Measurements from ENCODE around the gene SOD3. TPM values are rescaled to one million over a fixed set of nuclear protein-coding genes. Genes with fewer than 3 reads are reported as not detected.

Gene SOD3
- total RNA-seq, 4 donors from 2014 or later: 3.7 to 24.3 (median 18.7) TPM

DNA sequence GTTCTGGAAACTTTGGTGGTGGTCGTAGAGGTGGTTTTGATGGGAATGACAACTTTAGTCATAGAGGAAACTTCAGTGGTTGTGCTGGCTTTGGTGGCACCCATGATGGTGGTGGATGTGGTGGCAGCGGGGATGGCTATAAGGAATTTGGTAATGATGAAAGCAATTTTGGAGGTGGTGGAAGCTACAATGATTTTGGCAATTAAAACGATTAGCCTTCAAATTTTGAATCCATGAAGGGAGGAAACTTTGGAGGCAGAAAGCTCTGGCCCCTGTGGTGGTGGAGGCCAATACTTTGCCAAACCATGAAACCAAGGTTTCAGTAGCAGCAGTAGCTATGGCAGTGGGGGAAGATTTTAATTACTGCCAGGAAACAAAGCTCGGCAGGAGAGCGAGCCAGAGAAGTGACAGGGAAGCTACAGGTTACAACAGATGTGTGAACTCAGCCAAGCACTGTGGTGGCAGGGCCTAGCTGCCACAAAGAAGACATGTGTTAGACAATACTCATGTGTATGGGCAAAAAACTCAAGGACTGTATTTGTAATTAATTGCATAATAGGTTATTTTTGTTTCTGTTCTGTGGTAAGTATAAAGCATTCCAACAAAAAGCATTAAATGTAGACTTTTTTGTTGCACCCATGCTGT lies 23.2 kb upstream of the SOD3 start:
- Histone ChIP-seq H3K4me3 (no peak overlapping the region), H3K36me3 (no peaks in the 10 kb centered on the region), H3K27ac (no peak overlapping the region), H3K9me3 (no peaks in the 10 kb centered on the region), H3K4me1 (no peaks in the 10 kb centered on the region), H3K27me3 (no peaks in the 10 kb centered on the region)
- TF ChIP-seq, protein P1, sequence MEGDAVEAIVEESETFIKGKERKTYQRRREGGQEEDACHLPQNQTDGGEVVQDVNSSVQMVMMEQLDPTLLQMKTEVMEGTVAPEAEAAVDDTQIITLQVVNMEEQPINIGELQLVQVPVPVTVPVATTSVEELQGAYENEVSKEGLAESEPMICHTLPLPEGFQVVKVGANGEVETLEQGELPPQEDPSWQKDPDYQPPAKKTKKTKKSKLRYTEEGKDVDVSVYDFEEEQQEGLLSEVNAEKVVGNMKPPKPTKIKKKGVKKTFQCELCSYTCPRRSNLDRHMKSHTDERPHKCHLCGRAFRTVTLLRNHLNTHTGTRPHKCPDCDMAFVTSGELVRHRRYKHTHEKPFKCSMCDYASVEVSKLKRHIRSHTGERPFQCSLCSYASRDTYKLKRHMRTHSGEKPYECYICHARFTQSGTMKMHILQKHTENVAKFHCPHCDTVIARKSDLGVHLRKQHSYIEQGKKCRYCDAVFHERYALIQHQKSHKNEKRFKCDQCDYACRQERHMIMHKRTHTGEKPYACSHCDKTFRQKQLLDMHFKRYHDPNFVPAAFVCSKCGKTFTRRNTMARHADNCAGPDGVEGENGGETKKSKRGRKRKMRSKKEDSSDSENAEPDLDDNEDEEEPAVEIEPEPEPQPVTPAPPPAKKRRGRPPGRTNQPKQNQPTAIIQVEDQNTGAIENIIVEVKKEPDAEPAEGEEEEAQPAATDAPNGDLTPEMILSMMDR (IDR thresholded peaks at IDR 0.05): no peak
- no peak for TF ChIP-seq POLR2A (IDR thresholded peaks at IDR 0.05)
- DNase-seq: no peak

DNA sequence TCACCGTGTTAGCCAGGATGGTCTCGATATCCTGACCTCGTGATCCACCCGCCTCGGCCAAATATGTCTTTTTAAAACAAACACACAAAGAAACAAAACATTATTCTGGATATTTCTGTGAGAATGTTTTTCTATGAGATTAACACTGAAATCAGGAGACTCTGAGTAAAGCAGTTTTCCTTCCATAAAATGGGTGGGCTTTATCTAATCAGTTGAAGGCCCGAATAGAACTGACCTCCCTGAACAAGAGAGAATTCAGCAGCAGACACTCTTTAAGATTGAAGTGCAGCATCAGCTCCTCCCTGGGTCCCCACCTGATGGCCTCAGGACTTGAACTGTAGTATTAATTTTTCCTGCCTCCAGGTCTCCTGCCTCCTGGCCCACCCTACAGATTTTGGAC lies 22.4 kb upstream of the SOD3 start:
- Histone ChIP-seq H3K9me3 (no peaks in the 10 kb centered on the region), H3K27me3 (no peaks in the 10 kb centered on the region), H3K36me3 (no peaks in the 10 kb centered on the region), H3K4me1 (no peaks in the 10 kb centered on the region), H3K27ac (no peak overlapping the region), H3K4me3 (no peak overlapping the region)
- TF ChIP-seq POLR2A (IDR thresholded peaks at IDR 0.05): no peak
- TF ChIP-seq, protein P1 (IDR thresholded peaks at IDR 0.05): no peak
- DNase-seq: no peak

DNA sequence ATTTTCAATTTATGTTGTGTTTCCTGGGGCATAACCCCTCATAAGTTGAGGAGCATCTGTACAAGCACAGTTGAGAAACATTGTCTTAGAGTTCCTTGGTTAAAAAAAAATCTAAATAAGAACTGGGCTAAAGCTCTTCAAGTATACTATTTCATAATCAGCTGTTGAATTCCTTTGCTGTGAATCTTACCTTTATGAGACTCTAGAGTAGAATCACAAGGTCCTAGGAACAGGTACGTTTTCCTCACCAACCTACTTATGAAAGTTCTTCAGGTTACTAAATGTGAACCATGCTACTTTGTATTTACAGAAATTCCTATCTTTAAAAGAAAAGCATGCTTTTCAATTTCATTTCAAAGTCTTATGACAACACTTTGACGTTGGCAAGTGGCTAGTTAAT lies 20.9 kb upstream of the SOD3 start:
- no peak overlapping the region for H3K27ac ChIP-seq
- no peaks in the 10 kb centered on the region for H3K27me3 ChIP-seq
- no peaks in the 10 kb centered on the region for H3K36me3 ChIP-seq
- TF ChIP-seq, protein P1 (IDR thresholded peaks at IDR 0.05): no peak
- TF ChIP-seq POLR2A (IDR thresholded peaks at IDR 0.05): no peak
- DNase-seq: no peak
- H3K9me3 ChIP-seq: no peaks in the 10 kb centered on the region
- H3K4me1 ChIP-seq: no peaks in the 10 kb centered on the region
- no peak overlapping the region for H3K4me3 ChIP-seq

DNA sequence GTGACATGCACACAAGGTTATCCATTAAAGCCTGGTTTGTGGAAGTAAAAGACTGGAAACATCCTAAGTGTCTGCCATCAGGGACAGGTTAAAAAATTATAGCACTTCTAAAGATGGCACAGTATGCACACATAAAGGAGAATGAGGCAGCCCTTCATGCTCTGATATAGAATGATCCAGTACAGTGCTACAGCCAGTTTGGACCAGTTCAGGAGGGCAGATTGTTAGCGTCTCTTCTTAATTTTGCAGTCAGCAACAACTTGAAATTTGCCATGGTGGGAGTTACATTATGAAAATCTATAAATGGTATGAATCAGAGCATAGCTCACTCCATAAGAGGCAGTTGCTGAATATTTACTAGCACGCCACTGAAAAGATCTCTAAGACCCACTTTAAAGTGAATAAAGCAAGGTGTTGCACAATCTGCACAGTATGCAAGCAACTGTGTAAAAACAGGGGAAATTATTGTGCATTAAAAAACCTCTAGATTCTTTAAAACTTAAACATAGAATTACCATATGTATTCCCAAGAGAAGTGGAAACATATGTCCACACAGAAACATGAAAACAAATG lies 20.3 kb upstream of the SOD3 start:
- no peaks in the 10 kb centered on the region for H3K36me3 ChIP-seq
- H3K4me3 ChIP-seq: no peak overlapping the region
- no peak overlapping the region for H3K27ac ChIP-seq
- no peaks in the 10 kb centered on the region for H3K27me3 ChIP-seq
- H3K9me3 ChIP-seq: no peaks in the 10 kb centered on the region
- no peaks in the 10 kb centered on the region for H3K4me1 ChIP-seq
- DNase-seq: no peak
- TF ChIP-seq, protein P1 (IDR thresholded peaks at IDR 0.05): no peak
- no peak for TF ChIP-seq POLR2A (IDR thresholded peaks at IDR 0.05)

DNA sequence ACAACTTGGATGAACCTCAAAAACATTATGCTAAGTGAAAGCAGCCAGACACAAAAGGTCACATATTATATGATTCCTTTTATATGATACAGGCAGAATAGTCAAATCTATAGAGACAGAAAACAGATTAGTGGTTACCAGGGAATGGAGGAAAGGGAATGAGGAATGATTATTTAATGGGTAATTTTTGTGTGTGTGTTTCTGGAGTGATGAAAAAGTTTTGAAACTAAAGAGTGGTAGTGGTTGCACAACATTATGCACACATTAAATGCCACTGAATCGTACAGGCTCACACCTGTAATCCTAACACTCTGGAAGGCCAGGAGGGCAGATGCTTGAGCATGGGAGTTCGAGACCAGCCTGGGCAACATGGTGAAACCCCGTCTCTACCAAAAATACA lies 19.6 kb upstream of the SOD3 start:
- no peak overlapping the region for H3K27ac ChIP-seq
- no peak for DNase-seq
- no peaks in the 10 kb centered on the region for H3K9me3 ChIP-seq
- H3K27me3 ChIP-seq: no peaks in the 10 kb centered on the region
- no peak overlapping the region for H3K4me3 ChIP-seq
- H3K4me1 ChIP-seq: no peaks in the 10 kb centered on the region
- TF ChIP-seq, protein P1 (IDR thresholded peaks at IDR 0.05): no peak
- TF ChIP-seq POLR2A (IDR thresholded peaks at IDR 0.05): no peak
- H3K36me3 ChIP-seq: no peaks in the 10 kb centered on the region
